Esophagus muscularis mucosa (tissue), 4 donors: Measurements from ENCODE around the gene ZNF516.

Experiments used
- EP300 ChIP-seq: sonication (generic); formaldehyde crosslinking; IDR thresholded peaks from one replicate; pipeline ENCODE4 v1.6.1; 2017; ENCODE audit warnings: antibody characterized with exemption
- POLR2A ChIP-seq: fragments of 450-650 bp; IDR thresholded peaks from one replicate; pipeline ENCODE4 v1.6.1; 2017; ENCODE audit warnings: antibody characterized with exemption, moderate library complexity, mild to moderate bottlenecking, low read depth
- TF ChIP-seq, protein P1 (sequence below), 3 experiments: fragments of 200-600 bp in 2 of 3; fragments of 450-650 bp in 1 of 3; sonication (generic) in 2 of 3; IDR thresholded peaks; one replicate each; pipeline ENCODE4 v1.5.1; 2017 to 2019; ENCODE audit warnings: antibody characterized with exemption in 3 of 3, mild to moderate bottlenecking in 2 of 3, moderate library complexity in 1 of 3

DNA sequence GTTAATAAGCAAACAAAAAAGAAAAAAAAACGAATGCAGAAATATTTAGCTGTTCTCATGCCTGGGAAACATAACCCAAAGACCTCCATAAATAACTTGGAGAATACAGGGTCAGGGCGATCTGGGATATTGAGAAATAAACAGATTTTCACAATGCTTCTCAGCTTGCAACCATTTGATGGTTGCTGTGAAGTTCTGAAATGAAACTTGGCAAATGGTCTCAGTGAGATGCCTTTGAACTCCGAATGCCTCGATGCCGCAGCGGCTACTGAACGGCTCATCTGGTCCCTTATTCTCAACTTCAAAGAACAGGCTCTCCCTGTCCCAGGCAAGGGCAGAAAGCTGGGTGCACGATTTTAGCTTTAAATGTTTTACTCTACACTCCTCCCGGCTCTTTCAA, 78.1 kb downstream of the ZNF516 start:
- TF ChIP-seq EP300 (no peak), POLR2A (no peak)
- TF ChIP-seq, protein P1, sequence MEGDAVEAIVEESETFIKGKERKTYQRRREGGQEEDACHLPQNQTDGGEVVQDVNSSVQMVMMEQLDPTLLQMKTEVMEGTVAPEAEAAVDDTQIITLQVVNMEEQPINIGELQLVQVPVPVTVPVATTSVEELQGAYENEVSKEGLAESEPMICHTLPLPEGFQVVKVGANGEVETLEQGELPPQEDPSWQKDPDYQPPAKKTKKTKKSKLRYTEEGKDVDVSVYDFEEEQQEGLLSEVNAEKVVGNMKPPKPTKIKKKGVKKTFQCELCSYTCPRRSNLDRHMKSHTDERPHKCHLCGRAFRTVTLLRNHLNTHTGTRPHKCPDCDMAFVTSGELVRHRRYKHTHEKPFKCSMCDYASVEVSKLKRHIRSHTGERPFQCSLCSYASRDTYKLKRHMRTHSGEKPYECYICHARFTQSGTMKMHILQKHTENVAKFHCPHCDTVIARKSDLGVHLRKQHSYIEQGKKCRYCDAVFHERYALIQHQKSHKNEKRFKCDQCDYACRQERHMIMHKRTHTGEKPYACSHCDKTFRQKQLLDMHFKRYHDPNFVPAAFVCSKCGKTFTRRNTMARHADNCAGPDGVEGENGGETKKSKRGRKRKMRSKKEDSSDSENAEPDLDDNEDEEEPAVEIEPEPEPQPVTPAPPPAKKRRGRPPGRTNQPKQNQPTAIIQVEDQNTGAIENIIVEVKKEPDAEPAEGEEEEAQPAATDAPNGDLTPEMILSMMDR (IDR thresholded peaks at IDR 0.05), result no peak
